PFSK-1 (cell line): ENCODE results near the gene TMEM225B.

ENCODE experiments used
- REST ChIP-seq, 2 experiments: IDR thresholded peaks; 2 replicates each; pipeline versions ENCODE4 v1.6.1 to v1.8.0; 2011 to 2012; ENCODE audit warnings: low read depth in 2 of 2, low read length in 2 of 2, control low read depth in 1 of 2, inconsistent platforms in 1 of 2, mild to moderate bottlenecking in 1 of 2, moderate library complexity in 1 of 2; ENCODE audit not compliant: insufficient read depth in 1 of 2
- SIN3A ChIP-seq: IDR thresholded peaks from 2 replicates; pipeline ENCODE4 v1.6.1; 2012; ENCODE audit warnings: mild to moderate bottlenecking, low read length, moderate library complexity, borderline replicate concordance; ENCODE audit not compliant: insufficient read depth

- TF ChIP-seq REST (IDR thresholded peaks at IDR 0.05; ENCODE audit: insufficient read depth in 1 of 2, low read depth in 2 of 2, low read length in 2 of 2) (no peak), SIN3A (no peak)
These were observed 38.7 kb upstream of the TMEM225B start for GRCh38 chr7:99559175-99559915.
